ENCODE data around the gene RBM4B.
"Not testable (repeated sequence)": the region's sequence is repeated elsewhere in the genome, so short reads cannot be mapped to it uniquely, and the experiment has no call there.

RBM4B gene, protein sequence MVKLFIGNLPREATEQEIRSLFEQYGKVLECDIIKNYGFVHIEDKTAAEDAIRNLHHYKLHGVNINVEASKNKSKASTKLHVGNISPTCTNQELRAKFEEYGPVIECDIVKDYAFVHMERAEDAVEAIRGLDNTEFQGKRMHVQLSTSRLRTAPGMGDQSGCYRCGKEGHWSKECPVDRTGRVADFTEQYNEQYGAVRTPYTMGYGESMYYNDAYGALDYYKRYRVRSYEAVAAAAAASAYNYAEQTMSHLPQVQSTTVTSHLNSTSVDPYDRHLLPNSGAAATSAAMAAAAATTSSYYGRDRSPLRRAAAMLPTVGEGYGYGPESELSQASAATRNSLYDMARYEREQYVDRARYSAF

DNA sequence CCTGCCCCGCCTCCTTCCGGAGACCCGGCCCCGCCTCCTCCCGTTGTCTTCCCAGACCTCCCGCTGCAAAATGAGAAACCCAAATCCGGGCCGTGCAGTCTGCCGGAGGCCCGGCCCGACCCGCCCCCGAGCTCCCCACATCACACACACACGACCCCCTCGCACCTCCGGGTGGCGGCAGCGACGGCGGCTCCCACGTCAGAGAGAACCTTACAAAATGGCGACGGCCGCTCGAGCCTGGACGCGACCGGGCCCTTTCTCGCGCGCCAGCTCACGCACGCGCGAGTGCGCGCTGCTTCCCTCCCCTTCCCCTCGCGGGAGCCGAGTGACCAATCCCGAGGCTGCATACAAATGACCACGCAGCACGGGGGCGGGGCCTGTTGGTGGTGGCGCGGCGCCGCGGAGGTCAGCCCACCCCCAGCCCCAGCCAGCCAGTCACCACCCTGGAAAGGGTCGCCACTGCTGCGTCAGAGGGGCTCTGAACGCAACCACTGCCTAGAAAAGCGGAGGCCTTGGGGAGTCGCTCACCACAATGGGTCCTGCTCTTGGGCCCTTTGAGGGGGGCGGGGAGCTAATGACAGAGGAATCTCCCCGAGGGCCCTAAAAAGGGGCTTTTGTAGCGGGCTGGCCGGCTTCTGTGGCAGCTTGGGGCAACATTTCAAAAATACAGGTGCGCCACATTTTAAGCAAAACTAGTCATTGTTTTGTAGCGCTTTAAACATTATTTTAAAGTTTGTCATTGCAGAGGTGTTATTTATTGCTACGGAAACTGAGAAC, at the start of gene RBM4B:
Gene RBM4B, minus strand, starts transcription at position 289 of the 777 bp plus-strand sequence. CDS start 808 bp downstream, outside the sequence.
- DNase-seq, result peak; percentile 89

DNA sequence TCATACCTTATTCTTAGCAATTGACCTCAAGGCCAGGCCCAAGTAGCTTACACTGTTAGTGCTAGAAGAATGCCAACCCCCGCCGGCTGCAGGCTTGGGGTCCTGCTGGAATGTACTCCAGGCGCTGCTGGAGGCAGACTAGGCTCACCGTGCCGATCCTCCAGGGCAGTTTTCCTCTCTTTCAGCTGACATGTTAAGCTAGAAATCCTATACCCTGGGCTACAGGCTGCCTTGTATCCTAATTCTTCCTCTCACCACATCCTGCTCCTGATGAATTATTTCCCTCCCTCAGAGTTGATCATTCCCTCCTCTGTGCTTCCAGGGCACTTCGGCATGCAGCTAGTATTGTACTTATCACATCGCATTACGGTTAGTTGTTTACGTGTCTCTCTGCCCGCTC, 48.0 kb upstream of the RBM4B start:
- DNase-seq, result no peak

DNA sequence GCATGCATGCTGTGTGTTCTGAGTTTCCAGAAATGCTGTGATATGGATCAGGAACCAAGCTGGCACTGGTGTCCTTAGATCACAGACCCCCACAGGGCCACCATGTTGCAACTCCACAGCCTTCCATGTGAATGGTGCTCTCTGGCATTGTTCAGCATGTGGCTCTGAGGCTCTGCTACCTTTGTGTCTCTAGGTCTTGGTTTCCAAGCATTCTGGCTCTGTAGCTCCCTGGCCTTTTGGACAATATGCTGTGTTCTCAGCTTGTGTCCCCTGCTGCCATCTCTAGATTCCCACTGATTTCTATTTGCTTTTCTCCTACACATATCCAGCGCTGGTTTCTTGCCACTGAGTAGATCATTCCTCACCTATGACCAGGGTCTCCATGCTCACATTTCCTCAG, 47.4 kb upstream of the RBM4B start:
- no peak for DNase-seq

DNA sequence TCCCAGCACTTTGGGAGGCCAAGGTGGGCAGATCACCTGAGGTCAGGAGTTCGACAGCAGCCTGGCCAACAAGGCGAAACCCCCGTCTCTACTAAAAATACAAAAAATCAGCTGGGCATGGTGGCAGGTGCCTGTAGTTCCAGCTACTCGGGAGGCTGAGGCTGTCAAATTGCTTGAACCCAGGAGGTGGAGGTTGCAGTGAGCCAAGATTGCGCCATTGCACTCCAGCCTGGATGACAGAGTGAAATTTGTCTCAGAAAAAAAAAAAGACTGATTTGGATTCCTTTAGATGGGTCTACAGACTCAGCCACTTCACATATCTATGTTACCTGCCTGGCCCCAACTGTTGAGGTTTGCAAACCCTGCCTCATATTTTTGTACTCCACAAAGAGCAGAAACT, 46.5 kb upstream of the RBM4B start:
- not testable (repeated sequence) for DNase-seq

DNA sequence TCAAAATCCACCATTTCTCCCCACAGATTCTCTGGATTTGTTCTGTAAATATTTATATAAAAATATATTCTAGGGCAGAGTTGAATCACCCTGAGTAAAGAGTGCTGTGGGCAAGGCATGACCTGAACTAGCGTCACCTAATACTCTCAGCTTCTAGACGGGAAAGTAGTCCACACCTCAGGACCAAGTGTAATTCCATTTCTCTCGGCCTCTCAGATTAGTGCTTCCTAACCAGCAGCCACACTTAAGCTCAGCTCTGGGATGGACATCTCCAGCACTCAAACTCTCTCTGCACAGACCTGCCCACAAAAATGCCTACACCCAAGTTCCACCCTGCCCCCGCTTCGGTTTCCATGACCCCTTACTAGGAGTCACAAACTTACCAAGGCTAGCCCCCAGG, 46.0 kb upstream of the RBM4B start:
- no peak for DNase-seq

DNA sequence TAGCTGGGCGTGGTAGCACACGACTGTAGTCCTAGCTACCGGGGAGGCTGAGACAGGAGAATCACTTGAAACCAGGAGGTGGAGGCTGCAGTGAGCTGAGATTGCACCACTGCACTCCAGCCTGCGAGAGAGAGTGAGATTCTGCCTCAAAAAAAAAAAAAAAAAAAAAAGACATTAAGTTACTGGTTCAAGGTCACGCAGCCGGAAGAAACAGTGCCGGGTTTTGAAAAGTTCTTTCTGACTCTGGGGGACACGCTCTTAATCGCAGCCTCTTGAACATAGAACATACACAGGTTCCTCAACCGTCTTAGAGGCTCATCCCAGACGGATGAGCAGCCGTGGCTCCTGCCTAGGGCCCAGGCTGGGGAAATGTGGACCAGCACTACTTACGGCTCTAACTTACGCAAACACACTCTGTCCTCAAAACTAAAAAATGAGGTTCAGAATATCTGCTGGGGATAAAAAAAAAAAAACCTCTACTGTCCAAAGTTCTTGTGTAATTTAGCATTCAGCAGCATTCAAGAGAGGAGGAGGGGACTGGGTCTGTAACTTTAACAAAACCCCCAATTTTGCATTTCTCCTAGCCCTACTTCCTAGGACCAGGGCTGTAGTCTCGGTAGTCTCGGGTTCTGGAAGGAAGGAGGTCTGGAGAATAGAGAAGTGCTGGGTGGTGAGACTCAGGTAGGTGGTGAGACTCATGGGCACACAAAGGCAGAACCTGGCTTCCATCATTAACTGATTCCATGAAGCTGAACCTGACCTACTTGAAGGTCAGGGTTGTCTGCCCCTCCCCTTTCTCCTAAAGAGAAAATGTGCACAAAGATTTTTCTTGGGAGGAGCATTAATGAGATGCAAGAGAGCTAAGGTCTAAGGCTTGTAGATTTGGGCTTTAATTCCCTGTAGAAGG, 45.3 kb upstream of the RBM4B start:
- DNase-seq, result no peak

DNA sequence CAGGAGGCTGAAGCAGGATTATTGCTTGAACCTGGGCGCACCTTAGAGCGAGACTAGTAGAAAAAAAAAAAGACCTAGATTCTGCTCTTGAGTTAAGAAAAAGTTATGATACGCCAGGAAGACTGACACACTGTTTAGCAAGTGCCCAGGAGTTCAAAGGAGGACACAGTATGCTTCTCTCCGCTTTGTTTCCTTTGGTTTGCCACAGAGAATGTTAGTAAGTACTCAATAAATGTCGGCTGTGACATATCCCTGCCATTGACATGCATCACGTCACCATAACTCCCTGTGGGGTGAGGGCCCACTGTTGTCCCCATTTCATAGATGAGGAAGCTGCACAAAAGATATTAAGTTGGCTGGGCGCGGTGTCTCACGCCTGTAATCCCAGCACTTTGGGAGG, 44.3 kb upstream of the RBM4B start:
- no peak for DNase-seq

DNA sequence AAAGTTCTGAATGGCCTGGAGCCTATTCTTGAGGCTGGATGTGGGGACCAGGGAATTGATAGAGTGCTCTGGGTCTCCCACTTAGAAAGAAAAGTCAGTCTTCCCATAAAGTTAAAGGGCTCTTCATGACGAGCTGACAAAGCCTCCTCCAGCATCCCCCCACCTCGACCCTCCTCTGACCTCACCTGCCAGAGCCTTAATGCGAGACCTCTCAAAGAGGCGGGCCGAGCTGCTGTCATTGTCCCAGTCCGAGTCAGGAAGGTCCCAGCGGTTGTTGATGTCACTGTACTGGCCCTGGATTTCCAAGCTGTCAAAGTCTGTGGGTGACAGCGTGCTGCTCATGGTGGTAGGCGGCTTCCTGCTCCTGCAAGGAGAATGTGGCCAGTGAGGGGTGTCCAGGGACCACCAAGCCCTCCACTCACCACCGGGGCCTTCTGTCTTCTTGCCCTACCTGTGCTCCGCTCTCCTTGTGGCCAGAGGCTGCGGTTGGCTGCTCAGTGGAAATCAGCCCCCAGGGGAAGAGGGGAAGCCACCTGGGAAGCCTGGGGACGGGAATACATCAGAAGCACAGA, 43.3 kb upstream of the RBM4B start:
- no peak for DNase-seq

DNA sequence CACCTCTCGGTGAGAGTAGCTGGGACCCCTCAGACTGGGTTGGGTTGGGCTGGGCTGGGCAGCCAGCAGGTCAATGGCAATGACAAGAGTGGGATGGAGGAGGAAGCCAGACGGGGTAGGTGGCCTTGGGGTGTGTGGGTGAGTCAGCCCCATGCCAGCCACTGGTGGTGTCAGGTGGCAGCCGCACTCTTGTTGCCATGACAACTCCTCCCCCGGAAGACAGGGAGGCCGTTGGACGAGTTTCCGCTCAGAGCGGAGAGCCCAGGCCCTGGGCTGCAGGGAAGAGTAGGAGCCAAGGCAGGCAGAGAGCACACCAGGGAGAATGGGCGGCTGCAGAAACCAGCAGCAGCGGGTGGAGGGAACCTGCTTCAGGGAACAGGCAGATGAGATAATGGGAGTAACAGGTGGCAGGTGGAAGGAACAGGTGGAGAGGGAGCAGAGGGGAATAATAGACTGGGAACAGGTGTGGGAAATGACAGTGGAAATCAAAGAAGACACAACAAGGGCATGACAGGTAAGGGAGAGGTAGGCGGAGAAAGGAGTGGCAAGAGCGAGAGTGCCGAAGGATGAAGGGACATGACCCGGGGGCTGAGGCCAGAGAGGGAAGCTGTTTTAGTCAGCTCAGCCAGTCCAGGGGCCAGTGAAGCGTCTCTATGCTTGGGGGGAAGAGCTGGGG, 42.7 kb upstream of the RBM4B start:
- no peak for DNase-seq

DNA sequence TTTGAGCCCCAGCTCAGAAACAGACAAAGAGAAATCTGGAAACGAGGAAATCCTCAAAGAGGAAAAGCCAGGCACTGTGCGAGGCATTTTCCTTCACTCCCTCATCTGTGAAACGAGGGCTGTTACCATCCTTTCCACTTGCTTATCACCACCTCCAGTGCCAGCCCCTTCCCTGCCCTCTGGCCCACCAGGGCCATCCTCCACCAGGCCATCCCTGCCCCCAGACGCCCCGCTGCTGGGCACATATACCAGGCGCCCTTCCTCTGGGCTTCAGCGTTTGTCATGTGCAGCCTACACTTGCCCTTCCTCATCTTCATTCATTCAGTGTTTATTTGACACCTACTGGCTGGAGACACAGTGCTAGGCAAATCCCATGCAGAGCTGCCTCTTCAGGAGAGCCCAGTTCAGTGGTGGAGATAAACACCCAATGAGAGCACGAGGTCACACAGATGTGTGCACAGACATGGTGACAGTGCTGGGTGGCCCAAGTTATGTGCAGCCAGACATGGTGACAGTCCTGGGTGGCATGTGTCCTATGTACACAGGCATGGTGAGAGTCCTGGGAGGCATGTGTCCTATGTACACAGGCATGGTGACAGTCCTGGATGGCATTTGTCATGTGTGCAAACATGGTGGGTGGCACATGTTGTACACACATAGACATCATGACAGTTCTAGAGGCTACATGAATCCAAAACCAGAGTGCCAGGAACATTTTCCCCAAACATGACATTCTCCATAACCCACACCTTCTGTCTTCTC, 41.6 kb upstream of the RBM4B start:
- no peak for DNase-seq

DNA sequence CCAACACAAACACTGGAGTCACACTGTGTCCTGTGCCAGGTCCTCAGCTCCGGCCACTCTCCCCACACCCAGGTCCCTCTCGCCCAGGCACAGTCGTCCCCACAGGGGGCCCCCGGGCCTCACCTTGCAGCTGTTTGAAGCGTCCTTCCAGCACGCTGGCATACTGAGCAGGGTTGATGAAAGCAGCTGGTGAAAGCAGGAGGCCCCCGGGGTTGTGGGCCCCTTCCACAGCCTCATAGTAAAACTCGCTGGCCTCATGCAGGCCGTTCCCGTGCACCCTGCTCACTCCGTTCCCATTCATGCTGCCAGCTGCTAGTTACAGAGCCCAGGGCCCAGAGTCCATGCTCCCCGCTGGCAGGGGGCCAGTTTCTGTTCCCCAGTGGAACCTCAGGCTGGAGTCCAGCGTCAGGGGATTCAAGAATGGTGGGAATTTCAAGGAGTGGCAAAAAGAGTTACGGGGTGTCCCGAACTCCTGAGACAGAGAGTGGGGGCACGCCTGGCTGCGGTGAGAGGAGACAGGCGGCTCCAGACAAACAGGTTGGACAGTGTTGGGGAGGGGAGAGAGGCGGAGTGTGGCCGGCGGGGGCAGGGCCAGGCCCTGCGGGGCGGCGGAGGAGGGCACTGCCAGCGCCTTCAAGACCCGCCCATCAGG, 40.8 kb upstream of the RBM4B start:
- no peak for DNase-seq

DNA sequence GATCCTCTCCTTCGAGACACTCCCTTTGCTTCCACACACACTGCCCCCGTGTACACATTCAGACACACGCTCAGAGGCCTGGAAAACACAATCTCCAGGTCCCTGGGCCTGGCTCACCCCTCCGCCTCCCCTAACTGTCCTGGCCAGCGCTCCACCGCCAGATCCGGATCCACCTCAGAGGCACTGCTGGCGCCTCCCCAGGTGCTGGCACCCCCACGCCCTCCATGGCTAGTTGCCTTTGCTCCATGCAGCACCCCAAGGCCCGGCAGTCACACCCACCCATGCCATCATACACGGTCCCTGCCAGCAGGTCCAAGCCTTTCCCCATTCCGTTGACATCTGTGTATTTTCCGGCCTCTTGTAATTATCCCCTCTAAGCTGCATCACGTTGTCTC, 40.2 kb upstream of the RBM4B start:
- DNase-seq, result no peak

DNA sequence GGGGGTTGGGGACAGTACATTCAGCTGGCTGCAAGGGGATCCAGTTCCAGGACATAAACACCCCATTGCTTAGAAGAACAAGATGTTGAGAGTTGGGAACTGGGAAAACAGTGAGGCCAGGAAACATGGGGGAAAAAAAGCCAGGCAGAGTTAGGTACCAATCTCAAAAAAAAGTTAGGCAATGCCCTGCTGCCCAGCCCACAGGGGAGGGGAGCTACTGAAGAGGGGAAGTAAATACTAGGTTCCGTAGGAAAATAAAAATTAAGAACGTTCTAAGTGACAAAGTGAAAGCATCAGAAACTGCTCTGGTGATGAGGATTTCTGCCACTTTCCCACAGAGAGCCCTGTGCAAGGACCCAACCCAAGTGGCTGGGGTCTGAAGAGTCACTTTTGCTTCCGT, 39.3 kb upstream of the RBM4B start:
- DNase-seq, result no peak

DNA sequence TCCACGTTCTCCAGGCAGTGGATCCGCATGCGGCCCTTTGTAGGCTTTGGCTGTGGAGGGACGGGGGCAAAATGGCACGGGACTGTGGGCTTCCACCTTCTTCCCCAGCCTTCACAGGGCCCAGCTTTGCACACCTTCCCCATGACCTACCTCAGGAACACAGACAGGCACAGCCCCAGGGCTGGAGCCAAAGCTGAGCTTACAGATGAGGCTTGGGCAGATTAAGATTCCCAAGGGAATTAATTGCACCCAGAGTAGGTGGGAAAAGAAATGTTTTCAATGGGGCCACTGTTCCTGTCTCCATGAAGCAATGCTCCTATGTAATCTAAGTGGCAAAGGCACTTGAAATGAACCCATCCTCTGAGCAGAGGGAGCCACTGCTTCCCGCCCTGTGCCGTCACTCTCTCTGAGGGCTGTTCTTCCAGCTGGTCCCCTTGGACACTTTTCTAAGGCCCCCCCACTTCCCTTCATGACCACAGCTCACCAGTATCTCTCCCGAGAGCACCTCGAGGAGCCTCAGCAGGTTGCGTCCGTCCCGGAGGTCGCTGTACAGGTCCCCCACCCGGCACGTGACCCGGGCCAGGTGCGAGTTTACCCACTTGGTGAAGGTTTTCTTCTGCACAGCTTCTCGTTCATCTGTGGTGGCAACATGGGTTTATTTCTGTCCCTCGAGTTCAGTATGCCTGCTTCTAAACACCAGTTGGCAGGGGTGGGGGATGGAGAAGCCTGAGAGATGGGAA, 37.8 kb upstream of the RBM4B start:
- no peak for DNase-seq

DNA sequence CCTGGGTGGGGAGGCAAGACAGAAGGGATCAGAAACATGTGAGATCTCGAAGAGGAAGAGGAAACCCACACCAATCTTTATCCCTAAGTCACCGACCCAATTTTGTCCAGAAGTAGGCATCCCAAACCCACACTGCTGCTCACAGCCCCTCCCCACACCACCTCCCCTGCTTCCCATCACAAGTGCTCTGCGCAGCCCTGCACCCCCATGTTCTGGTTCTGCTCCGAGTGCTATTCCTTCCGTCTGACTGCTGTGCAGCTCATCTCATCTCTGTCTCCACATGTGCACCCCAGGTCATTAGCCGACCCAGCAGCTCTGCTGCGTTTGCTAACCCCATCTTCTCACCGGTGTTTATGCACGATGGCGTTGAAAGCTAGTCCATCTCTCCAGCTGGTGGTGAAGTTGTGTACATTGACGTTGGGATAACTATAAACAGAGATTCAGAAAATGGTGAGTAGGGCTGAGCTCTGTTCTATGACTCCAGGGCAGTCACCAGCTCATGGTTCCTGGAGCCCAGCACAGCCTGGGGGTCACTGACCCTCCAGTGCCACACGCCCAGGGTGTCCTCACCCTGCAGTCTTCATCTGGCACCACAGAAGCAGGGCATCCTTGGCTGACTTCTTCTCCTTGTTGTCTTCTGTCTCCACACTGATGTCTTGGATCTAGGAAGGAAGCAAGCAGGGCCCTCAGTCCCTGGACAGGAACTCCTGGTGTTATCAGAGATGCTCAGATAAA, 36.2 kb upstream of the RBM4B start:
- no peak for DNase-seq

DNA sequence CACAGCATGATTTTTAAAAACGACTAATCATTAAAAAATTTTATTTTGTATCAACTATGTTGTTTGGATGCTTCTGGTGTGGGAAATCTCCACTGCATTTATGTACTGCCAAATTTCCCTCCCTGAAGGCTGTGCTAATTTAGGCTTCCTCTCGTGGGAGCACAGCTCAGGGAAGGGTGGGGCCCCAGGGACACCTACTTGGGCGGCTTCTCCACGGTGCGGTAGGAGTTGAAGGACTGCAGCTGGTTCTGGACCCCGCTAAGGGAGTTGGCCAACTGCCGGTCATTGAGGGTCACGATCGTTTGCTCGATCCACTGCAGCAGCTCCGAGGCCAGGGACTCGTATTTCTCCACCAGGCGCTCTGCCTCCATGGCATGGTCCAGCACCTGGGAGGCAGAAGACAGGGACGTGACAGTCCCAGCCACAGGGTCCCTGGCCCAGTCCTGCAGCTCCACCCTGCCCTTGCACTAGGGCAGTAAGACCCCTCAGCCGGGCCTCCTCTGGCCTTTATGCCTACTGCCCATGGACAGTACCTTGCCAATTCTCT, 32.8 kb upstream of the RBM4B start:
- no peak for DNase-seq

DNA sequence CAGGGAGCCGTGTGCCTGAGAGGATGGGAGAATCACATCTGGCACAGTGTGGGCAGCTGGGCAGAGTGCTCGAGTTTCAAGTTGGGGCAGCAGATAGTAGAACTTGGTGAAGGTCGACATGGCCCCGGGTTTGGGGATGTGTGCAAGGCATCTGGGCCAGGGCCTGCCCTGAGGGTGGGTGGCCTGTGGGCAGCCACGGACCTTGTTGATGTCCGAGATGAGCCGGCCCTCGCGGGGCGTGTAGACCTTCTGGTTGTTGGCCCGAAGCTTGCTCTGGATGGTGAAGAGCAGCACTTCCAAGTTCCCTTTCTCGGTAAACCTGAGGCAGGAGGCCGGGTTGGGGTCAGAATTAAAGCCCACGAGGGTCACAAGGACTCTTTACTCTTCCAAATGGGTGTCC, 31.0 kb upstream of the RBM4B start:
- no peak for DNase-seq

DNA sequence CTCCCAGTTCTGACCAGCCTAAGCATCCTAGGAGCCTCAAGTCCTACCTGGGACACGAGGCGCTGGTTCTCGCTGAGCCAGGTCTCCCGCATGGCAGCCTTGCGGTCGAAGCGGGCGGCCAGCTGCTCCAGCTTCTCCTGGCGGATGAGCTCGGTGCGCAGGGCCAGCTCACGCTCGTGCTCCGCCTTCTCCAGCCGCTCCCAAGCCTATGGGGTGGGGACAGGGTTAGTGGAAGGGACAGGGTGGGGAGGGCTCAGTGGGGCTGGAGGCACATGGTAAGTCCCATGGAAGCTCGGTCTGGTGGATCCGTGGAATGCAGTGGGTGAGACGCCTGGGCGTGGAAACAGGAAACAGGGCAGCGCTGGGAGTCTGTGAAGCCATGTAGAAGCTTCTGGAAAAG, 30.4 kb upstream of the RBM4B start:
- no peak for DNase-seq

DNA sequence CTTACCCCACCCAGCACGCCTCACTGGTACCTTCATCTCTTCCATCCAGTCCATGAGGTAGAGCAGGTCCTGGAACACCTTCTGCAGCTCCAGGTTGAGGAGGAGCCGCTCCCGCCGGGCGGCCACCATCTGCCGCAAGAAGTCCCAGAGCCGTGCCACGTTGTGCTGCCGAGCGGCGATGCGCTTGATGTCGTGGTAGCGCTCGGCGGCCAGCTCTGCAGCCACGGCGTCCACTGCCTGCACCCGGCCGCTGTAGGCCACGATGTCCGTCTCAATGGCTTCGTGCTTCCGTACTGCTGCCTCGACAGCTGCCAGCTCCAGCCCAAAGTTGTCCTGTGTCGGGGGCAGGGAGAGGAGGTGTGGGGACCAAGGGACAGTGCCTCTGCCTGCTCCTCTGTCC, 29.8 kb upstream of the RBM4B start:
- DNase-seq, result no peak
